ENCODE results near the gene ZNF662.

The ZNF662 gene

DNA sequence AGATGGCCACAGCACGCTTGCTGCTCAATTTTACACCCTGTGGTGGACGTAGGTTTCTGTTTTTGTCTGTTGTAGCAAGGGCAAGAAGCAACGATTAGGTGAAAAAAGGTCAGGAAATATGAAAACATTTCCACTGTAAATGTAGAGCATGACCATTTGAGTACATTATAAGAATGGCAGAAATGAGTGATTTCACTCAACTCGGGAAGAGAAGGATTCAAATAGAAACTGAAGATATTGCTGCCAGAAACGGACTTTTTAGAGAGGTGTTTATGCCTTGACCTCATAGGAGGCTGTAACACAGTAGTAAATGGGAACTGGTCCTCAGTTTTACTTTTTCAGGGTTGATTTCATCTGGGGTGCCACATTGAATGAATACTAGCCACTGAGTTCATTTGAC, 40.1 kb downstream of the ZNF662 start:
- no peak for DNase-seq

DNA sequence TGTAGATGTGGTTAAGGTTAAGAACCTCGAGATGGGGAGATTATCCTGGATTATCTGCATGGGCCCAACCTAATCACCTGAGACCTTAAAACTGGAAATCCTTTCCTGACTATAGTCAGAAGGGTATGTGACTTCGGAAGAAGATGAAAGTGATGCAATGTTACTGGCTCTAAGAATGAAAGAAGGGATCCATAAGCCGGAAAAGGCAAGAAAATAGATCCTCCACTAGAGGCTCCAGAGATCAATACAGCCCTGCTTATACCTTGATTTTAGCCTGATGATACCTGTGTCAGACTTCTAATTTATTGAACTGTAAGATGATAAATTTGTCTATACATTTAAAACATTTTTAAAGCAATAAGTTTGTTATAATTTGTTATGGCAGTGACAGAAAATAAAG, 51.6 kb downstream of the ZNF662 start:
- DNase-seq, result no peak

DNA sequence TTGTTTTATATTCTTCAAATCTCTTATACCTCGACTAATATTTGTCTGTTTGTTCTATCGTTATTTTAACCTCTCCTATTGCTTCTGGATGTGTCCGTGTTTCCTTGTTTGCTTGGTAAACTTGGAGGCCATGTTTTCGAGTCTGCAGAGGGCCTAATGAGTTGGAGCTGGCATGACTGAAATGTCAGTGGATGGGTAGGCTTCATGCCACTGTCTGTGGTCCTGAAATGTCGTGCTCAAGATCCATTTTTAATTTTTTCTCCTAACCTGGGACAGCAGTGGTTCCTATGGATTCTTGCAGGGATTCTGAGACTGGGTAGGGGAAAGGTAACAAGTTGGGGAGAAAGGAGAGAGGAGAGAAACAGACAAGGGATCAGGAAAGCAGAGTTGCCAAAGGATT, 54.3 kb downstream of the ZNF662 start:
- no peak for DNase-seq

DNA sequence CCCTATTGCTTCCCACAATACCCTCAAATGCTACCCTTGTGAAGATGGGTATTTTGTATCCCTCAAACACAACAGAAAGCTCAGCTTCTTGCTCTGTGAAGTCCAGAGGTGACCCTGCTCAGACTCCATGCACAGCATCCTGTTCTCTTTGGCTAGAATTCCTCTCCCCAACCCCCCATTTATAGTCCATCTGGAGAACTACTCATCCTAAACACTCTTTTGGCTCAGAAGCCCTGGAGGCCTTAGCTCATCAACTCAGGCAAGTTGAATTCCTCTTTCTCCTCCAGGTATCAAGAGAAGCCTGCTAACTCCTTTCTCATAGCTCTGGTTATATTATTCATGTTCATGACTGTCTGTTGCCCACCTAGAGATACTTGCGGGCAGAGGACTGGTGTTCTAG, 54.8 kb downstream of the ZNF662 start:
- DNase-seq, result no peak

DNA sequence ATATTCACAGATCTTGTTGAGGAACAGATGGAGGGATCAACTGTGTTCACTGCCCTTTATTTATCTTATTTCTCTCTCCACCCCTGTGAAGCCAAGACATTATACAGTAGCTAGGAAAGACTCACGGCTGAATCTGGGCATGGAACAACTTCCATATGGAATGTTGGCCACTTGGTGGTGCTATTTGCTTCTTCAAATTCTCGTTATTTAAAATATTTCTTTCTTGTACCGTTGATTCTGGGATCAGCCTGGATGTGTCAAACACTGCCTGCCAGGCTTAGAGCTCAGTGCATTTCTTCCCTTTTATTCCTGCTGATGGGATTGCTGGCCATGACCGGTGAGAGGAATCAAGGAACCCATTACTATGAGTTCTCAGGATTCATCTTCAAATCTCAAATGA, 55.7 kb downstream of the ZNF662 start:
- DNase-seq, result peak; percentile 30

DNA sequence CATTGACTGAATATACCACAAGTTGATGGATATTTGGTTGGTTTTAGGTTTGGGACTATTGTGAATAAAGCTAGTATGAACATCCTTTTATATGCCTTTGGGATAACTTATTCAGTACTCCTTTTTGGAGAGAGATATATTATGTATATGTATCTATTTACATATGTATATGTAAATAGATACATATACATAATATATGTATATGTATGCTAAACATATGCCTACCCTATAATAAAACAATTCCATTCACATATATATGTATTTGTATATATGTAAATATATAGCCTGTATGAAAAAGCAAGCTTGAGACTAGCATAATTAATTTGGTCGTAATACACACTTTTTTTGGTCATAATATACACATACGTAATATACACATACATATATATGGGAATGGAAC, 57.3 kb downstream of the ZNF662 start:
- DNase-seq, result no peak

DNA sequence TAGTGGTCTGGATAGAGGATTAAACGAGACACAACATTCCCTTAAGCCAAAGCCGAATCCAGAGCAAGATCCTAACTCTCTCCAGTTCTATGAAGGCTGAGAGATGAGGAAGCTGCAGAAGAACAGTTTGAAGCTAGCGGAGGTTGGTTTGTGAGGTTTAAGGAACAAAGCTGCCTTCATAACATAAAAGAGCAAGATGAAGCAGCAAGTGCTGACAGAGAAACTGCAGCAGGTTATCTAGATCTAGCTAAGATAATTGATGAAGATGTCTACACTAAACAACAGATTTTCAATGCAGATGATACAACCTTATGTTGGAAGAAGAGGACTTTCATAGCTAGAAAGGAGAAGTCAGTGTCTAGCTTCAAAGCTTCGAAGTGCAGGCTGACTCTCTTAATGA, 58.3 kb downstream of the ZNF662 start:
- DNase-seq, result no peak

Data from NCI-H526 treated with DMSO at 0.1 percent for 48 hours (cell line).